CD14-positive monocyte (primary cell): Measurements from ENCODE around the gene ALDOC. TPM values are rescaled to one million over a fixed set of nuclear protein-coding genes. Genes with fewer than 3 reads are reported as not detected.
A peak's percentile ranks its signal among the peaks of the same experiment; 100 is the strongest.

Experiments
- DNase-seq, 3 donors: peaks; one replicate each; pipeline ENCODE4 v3.0.0-alpha.2; 2011 to 2022
- H2AFZ ChIP-seq: 2 replicates; pipeline ENCODE4 v1.6.0; 2012; ENCODE audit warnings: mild to moderate bottlenecking, low read depth, low read length, inconsistent platforms; ENCODE audit not compliant: insufficient read depth, poor library complexity, severe bottlenecking
- H3K27ac ChIP-seq, 2 donors: 1 replicate in 1 of 2; 2 replicates in 1 of 2; pipeline ENCODE4 v1.5.1; 2012 to 2013; ENCODE audit warnings: low read length in 2 of 2, control low read depth in 1 of 2, inconsistent platforms in 1 of 2, low read depth in 1 of 2, mild to moderate bottlenecking in 1 of 2
- H3K27me3 ChIP-seq, 2 donors: one replicate each; pipeline versions ENCODE4 v1.6.0 to v1.6.1; 2011 to 2013; ENCODE audit warnings: low read length in 2 of 2; ENCODE audit not compliant: control insufficient read depth in 2 of 2, insufficient read depth in 2 of 2
- H3K36me3 ChIP-seq, 2 donors: replicated peaks in 1 of 2; 1 replicate in 1 of 2; 2 replicates in 1 of 2; pipeline versions ENCODE4 v1.5.1 to v1.6.1; 2012 to 2013; ENCODE audit warnings: low read length in 2 of 2, control low read depth in 1 of 2, inconsistent platforms in 1 of 2, mild to moderate bottlenecking in 1 of 2; ENCODE audit not compliant: insufficient read depth in 2 of 2, control insufficient read depth in 1 of 2
- H3K4me1 ChIP-seq, 2 donors: 1 replicate in 1 of 2; 2 replicates in 1 of 2; pipeline versions ENCODE4 v1.5.1 to v1.6.1; 2012 to 2013; ENCODE audit warnings: low read length in 2 of 2, control low read depth in 1 of 2, inconsistent platforms in 1 of 2, mild to moderate bottlenecking in 1 of 2, moderate library complexity in 1 of 2; ENCODE audit not compliant: insufficient read depth in 2 of 2, control insufficient read depth in 1 of 2
- H3K4me2 ChIP-seq: replicated peaks from 2 replicates; pipeline ENCODE3; 2012; ENCODE audit warnings: low read length, moderate library complexity, mild to moderate bottlenecking; ENCODE audit not compliant: poor library complexity, severe bottlenecking; ENCODE audit errors: extremely low read depth
- H3K4me3 ChIP-seq, 3 experiments: fragments of 200-600 bp in 1 of 3; sonication (generic) in 1 of 3; replicated peaks in 1 of 3; 1 replicate in 2 of 3; 2 replicates in 1 of 3; pipeline ENCODE4 v1.5.1; 2011 to 2013; ENCODE audit warnings: low read length in 3 of 3, mild to moderate bottlenecking in 3 of 3, control low read depth in 2 of 3, low read depth in 2 of 3, inconsistent platforms in 1 of 3, moderate library complexity in 1 of 3
- H3K79me2 ChIP-seq: 2 replicates; pipeline ENCODE4 v1.6.0; 2012; ENCODE audit warnings: mild to moderate bottlenecking, control low read depth, inconsistent platforms, low read length, moderate library complexity; ENCODE audit not compliant: insufficient read depth
- H3K9ac ChIP-seq: 2 replicates; pipeline ENCODE4 v1.6.0; 2017; ENCODE audit warnings: low read length, mild to moderate bottlenecking; ENCODE audit not compliant: insufficient read depth, poor library complexity, severe bottlenecking
- H3K9me3 ChIP-seq, 2 donors: replicated peaks in 1 of 2; 1 replicate in 1 of 2; 2 replicates in 1 of 2; pipeline versions ENCODE4 v1.5.1 to v1.6.1; 2012 to 2013; ENCODE audit warnings: low read length in 2 of 2, control low read depth in 1 of 2; ENCODE audit not compliant: control insufficient read depth in 1 of 2, insufficient read depth in 1 of 2
- H4K20me1 ChIP-seq: 2 replicates; pipeline ENCODE4 v1.6.0; 2012; ENCODE audit warnings: mild to moderate bottlenecking, low read length, control low read depth, moderate library complexity; ENCODE audit not compliant: insufficient read depth
- H3K27ac Mint-ChIP-seq, 7 donors: one replicate each; pipeline ENCODE4 v1.8.0; 2020; ENCODE audit warnings: mild to moderate bottlenecking in 7 of 7, mixed read lengths in 7 of 7, moderate library complexity in 6 of 7, inconsistent platforms in 2 of 7
- H3K27me3 Mint-ChIP-seq, 3 donors: one replicate each; pipeline ENCODE4 v1.8.0; 2021 to 2022; ENCODE audit warnings: low read depth in 3 of 3, mild to moderate bottlenecking in 3 of 3, mixed read lengths in 3 of 3, moderate library complexity in 3 of 3, inconsistent platforms in 1 of 3
- H3K36me3 Mint-ChIP-seq, 2 donors: one replicate each; pipeline ENCODE4 v1.8.0; 2020; ENCODE audit warnings: mixed read lengths in 2 of 2, inconsistent platforms in 1 of 2, mild to moderate bottlenecking in 1 of 2
- H3K4me1 Mint-ChIP-seq: one replicate; pipeline ENCODE4 v1.8.0; 2020; ENCODE audit warnings: mild to moderate bottlenecking, mixed read lengths
- H3K4me3 Mint-ChIP-seq, 2 donors: one replicate each; pipeline ENCODE4 v1.8.0; 2020; ENCODE audit warnings: mild to moderate bottlenecking in 2 of 2, mixed read lengths in 2 of 2, moderate library complexity in 1 of 2
- H3K9me3 Mint-ChIP-seq, 7 donors: one replicate each; pipeline ENCODE4 v1.8.0; 2020 to 2022; ENCODE audit warnings: mixed read lengths in 7 of 7, mild to moderate bottlenecking in 6 of 7, moderate library complexity in 6 of 7, inconsistent platforms in 2 of 7
- WGBS: methylation state at CpG from one replicate; pipeline ENCODE4 v1.1.5; 2013; ENCODE audit warnings: missing lambda C conversion rate; ENCODE audit not compliant: insufficient coverage; 5-methylcytosine and 5-hydroxymethylcytosine counted together
- intact Hi-C, 2 donors: fragments of 100-400 bp; cut with micrococcal nuclease; formaldehyde crosslinking; loops; one replicate each; pipeline versions ENCODE4 v1.15.0 to v1.15.1; 2023
- polyA plus RNA-seq, 3 donors: library from polyadenylated mRNA; depleted of rRNA in 1 of 3; unstranded in 2 of 3; stranded (reverse) in 1 of 3; fragments of 300-500 nt in 2 of 3; fragments of >200 nt in 1 of 3; fragmentation: Illumina TruSeq in 2 of 3; gene quantifications; 1 replicate in 2 of 3; 2 replicates in 1 of 3; pipeline ENCODE4 v1.2.3, GENCODE V29; 2012 to 2021
- TF ChIP-seq, protein P1 (sequence below): fragments of 200-600 bp; IDR thresholded peaks from one replicate; pipeline ENCODE4 v1.8.0; 2022; ENCODE audit warnings: antibody characterized with exemption, mild to moderate bottlenecking

The ALDOC gene
- polyA plus RNA-seq, 3 donors, result 7.1 to 10.6 (median 9.8) TPM

GRCh38 chr17:28613931-28614381 is 37.3 kb upstream of the ALDOC start, which contains the start of gene RSKR:
Gene RSKR, minus strand, starts transcription at chr17:28614185. Its CDS starts 24 bp downstream, at chr17:28614161.
- intact Hi-C loops, result loop anchor here (2.0 kb wide), 1 partner anchor 119 kb away; no protein-coding TSS in a partner anchor

DNA sequence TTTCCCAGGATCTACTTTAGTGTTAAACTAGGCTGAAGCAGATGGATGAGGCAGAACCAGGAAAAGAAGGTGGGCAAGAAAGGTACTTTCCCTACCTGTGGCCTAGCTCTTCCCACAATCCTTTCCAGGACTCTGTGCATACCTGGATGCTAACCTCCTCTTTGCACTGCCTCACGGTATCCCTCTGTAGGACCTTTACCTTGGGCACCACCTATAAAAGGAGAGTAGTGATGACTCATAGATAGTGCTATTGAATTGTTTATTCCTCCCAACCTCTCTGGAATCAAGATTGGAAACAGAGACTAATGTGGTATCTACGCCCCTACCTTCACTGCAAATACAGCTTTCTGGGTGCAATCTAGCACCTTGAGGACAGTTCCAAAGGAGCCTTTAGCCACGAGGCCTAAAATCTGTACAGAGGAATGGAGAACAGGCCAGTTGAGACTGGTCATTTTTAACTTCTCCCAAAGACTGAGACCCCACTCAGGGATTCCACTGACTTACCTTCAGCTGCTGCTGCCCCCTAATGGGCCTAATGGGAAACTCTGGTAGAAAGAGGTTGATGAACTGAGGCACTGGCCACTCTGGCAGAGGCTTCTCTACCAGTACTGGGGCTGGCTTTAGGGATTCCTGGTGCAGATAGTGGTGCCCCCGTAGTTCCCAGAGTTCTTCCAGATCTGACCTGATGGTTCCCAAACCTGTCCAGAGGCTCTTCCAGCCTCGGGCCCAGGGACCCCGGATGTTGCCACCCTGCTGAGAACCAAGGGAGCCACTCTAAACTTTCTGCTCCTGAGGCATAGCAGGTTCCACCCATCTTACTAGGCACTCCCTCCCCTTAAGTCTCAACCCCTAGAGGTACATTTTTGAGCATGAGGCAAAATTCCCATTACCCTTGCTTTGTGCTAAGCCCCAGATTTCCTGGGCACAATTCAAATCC is 36.5 kb upstream of the ALDOC start:
- H3K4me1 ChIP-seq, result no peaks in the 10 kb centered on the region
- TF ChIP-seq, protein P1, sequence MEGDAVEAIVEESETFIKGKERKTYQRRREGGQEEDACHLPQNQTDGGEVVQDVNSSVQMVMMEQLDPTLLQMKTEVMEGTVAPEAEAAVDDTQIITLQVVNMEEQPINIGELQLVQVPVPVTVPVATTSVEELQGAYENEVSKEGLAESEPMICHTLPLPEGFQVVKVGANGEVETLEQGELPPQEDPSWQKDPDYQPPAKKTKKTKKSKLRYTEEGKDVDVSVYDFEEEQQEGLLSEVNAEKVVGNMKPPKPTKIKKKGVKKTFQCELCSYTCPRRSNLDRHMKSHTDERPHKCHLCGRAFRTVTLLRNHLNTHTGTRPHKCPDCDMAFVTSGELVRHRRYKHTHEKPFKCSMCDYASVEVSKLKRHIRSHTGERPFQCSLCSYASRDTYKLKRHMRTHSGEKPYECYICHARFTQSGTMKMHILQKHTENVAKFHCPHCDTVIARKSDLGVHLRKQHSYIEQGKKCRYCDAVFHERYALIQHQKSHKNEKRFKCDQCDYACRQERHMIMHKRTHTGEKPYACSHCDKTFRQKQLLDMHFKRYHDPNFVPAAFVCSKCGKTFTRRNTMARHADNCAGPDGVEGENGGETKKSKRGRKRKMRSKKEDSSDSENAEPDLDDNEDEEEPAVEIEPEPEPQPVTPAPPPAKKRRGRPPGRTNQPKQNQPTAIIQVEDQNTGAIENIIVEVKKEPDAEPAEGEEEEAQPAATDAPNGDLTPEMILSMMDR, result peak; percentile 81
- H4K20me1 ChIP-seq, result peaks cover 38% of the 10 kb centered on the region
- no peaks in the 10 kb centered on the region for H3K79me2 ChIP-seq
- 100% methylated on average over 2 of the region's 6 CpGs for WGBS
- peaks cover 76 to 97% of the 10 kb centered on the region in 2 donors for H3K36me3 ChIP-seq
- intact Hi-C loops, result loop anchor here (2.0 kb wide), 1 partner anchor 118 kb away; no protein-coding TSS in a partner anchor
- H3K4me3 Mint-ChIP-seq, result no peak overlapping the region
- no peaks in the 10 kb centered on the region for H3K9me3 Mint-ChIP-seq
- peak in 2 of 3 donors; percentile 20 to 28 for DNase-seq
- peaks cover 0 to 1% (median 0%) of the 10 kb centered on the region in 3 donors for H3K27me3 Mint-ChIP-seq
- H3K4me3 ChIP-seq, result no peak overlapping the region
- H3K9ac ChIP-seq, result no peak overlapping the region
- no peaks in the 10 kb centered on the region for H3K27me3 ChIP-seq
- peaks cover 76 to 85% of the 10 kb centered on the region in 2 donors for H3K36me3 Mint-ChIP-seq
- H3K27ac ChIP-seq, result peak overlapping the region in 1 of 2 donors; percentile 42
- H3K9me3 ChIP-seq, result no peaks in the 10 kb centered on the region
- no peak overlapping the region for H2AFZ ChIP-seq
- no peak overlapping the region for H3K4me2 ChIP-seq
- H3K27ac Mint-ChIP-seq, result peak overlapping the region in 3 of 7 donors; percentile 6 to 46 (median 25)
- H3K4me1 Mint-ChIP-seq, result no peaks in the 10 kb centered on the region

More at GRCh38 chr17:28613931-28614381, 37.3 kb upstream of the ALDOC start, which contains the start of gene RSKR:
- Histone ChIP-seq H3K36me3 (peaks cover 81 to 99% of the 10 kb centered on the region in 2 donors), H3K4me3 (no peak within 1 kb of the TSS), H4K20me1 (peaks cover 40% of the 10 kb centered on the region), H2AFZ (no peak within 1 kb of the TSS), H3K9ac (no peak within 1 kb of the TSS), H3K4me1 (no peaks in the 10 kb centered on the region), H3K27me3 (no peaks in the 10 kb centered on the region), H3K79me2 (no peaks in the 10 kb centered on the region), H3K4me2 (no peak within 1 kb of the TSS), H3K27ac (peak within 1 kb of the TSS in 1 of 2 donors; percentile 42), H3K9me3 (no peaks in the 10 kb centered on the region)
- peaks cover 77 to 90% of the 10 kb centered on the region in 2 donors for H3K36me3 Mint-ChIP-seq
- H3K27ac Mint-ChIP-seq, result peak within 1 kb of the TSS; percentile 30 to 85 (median 58)
- no peak within 1 kb of the TSS for H3K4me3 Mint-ChIP-seq
- DNase-seq, result no peak
- TF ChIP-seq, protein P1, result no peak
- whole genome bisulfite sequencing, result 5% methylated on average over 2 of the region's 5 CpGs
- no peaks in the 10 kb centered on the region for H3K9me3 Mint-ChIP-seq
- H3K4me1 Mint-ChIP-seq, result no peaks in the 10 kb centered on the region
- peaks cover 0 to 1% (median 0%) of the 10 kb centered on the region in 3 donors for H3K27me3 Mint-ChIP-seq
